H1 (cell line): ENCODE measurements around the gene ATP13A3. TPM values are rescaled to one million over a fixed set of nuclear protein-coding genes. Genes with fewer than 3 reads are reported as not detected.

Source experiments
- CTCF ChIA-PET: fragments of 300-600 bp; sonication (Branson Sonifier 250); formaldehyde crosslinking; loops from one replicate; lab custom pipeline; 2021; ENCODE audit not compliant: partially characterized antibody; lab: Charles Lee
- POLR2A ChIA-PET: fragments of 300-600 bp; sonication (Branson Sonifier 250); formaldehyde crosslinking; loops from one replicate; lab custom pipeline; 2021; ENCODE audit warnings: inconsistent platforms; ENCODE audit not compliant: partially characterized antibody; lab: Charles Lee
- DNase-seq, 2 experiments: peaks; one replicate each; pipeline versions ENCODE4 v3.0.0 to v3.0.0-alpha.2; 2010 to 2022; ENCODE audit warnings: low spot score in 2 of 2, low read depth in 1 of 2, mixed read lengths in 1 of 2
- FAIRE-seq: peaks from 2 replicates; lab custom pipeline; 2011; peaks lifted over from hg19 to GRCh38; lab: Jason Lieb, UNC
- H2AFZ ChIP-seq: 2 replicates; pipeline ENCODE4 v1.8.1; 2012; ENCODE audit warnings: low read length, inconsistent platforms
- H2AK5ac ChIP-seq: 2 replicates; pipeline ENCODE4 v1.6.1; 2013; ENCODE audit warnings: low read depth, low read length
- H2BK120ac ChIP-seq: replicated peaks from 2 replicates; pipeline ENCODE3; 2013; ENCODE audit warnings: low read depth, low read length, inconsistent platforms
- H2BK12ac ChIP-seq: 2 replicates; pipeline ENCODE4 v1.6.1; 2013; ENCODE audit warnings: low read depth, low read length
- H2BK15ac ChIP-seq: 2 replicates; pipeline ENCODE4 v1.6.1; 2013; ENCODE audit warnings: low read length
- H2BK20ac ChIP-seq: 2 replicates; pipeline ENCODE4 v1.6.1; 2013; ENCODE audit warnings: low read length
- H2BK5ac ChIP-seq: 2 replicates; pipeline ENCODE4 v1.6.1; 2013; ENCODE audit warnings: low read depth, low read length
- H3K14ac ChIP-seq: 2 replicates; pipeline ENCODE4 v1.6.1; 2013; ENCODE audit warnings: inconsistent platforms; ENCODE audit not compliant: insufficient read length
- H3K18ac ChIP-seq: 2 replicates; pipeline ENCODE4 v1.6.1; 2013; ENCODE audit warnings: low read length; ENCODE audit errors: extremely low read depth
- H3K23ac ChIP-seq: 2 replicates; pipeline ENCODE4 v1.6.1; 2013; ENCODE audit warnings: inconsistent platforms; ENCODE audit not compliant: insufficient read length
- H3K23me2 ChIP-seq: 2 replicates; pipeline ENCODE4 v1.6.1; 2013; ENCODE audit warnings: low read depth, low read length
- H3K27ac ChIP-seq: 2 replicates; pipeline ENCODE4 v1.6.1; 2011; ENCODE audit warnings: low read depth, low read length, inconsistent platforms
- H3K27me3 ChIP-seq, 4 experiments: replicated peaks in 1 of 4; 1 replicate in 1 of 4; 2 replicates in 3 of 4; pipeline versions ENCODE4 v1.6.1 to v1.8.1; 2011 to 2013; ENCODE audit warnings: low read length in 3 of 4, mild to moderate bottlenecking in 3 of 4, inconsistent platforms in 2 of 4, mixed read lengths in 2 of 4, moderate library complexity in 1 of 4; ENCODE audit not compliant: control insufficient read depth in 3 of 4, insufficient read depth in 3 of 4; ENCODE audit errors: extremely low read depth in 1 of 4
- H3K36me3 ChIP-seq, 4 experiments: 2 replicates each; pipeline versions ENCODE4 v1.6.1 to v1.8.1; 2011 to 2013; ENCODE audit warnings: mild to moderate bottlenecking in 4 of 4, low read length in 3 of 4, moderate library complexity in 2 of 4, control low read depth in 1 of 4, inconsistent platforms in 1 of 4; ENCODE audit not compliant: insufficient read depth in 4 of 4, control insufficient read depth in 2 of 4
- H3K4ac ChIP-seq: replicated peaks from 2 replicates; pipeline ENCODE3; 2013; ENCODE audit warnings: low read length, low read depth, mixed read lengths, inconsistent platforms; ENCODE audit not compliant: insufficient read length
- H3K4me1 ChIP-seq, 4 experiments: replicated peaks in 1 of 4; 1 replicate in 1 of 4; 2 replicates in 3 of 4; pipeline versions ENCODE4 v1.6.1 to v1.8.1; 2011 to 2013; ENCODE audit warnings: low read length in 3 of 4, inconsistent platforms in 2 of 4, mixed read lengths in 1 of 4; ENCODE audit not compliant: insufficient read depth in 4 of 4, control insufficient read depth in 3 of 4
- H3K4me2 ChIP-seq, 2 experiments: 2 replicates each; pipeline versions ENCODE4 v1.6.1 to v1.8.1; 2011 to 2013; ENCODE audit warnings: low read depth in 2 of 2, low read length in 2 of 2, control low read depth in 1 of 2, inconsistent platforms in 1 of 2, mild to moderate bottlenecking in 1 of 2; ENCODE audit not compliant: insufficient read depth in 1 of 2
- H3K4me3 ChIP-seq, 4 experiments: fragments of 200-600, 300-600 bp in 1 of 4; sonication (generic), shearing (Covaris generic), sonication (Bioruptor Twin) in 1 of 4; 2 replicates each; pipeline versions ENCODE4 v1.5.1 to v1.8.1; 2011 to 2016; ENCODE audit warnings: low read length in 4 of 4, low read depth in 3 of 4, control low read depth in 2 of 4, inconsistent platforms in 2 of 4, mild to moderate bottlenecking in 2 of 4, mixed read lengths in 1 of 4, moderate library complexity in 1 of 4; ENCODE audit not compliant: insufficient read depth in 2 of 4; ENCODE audit errors: extremely low read depth in 1 of 4
- H3K56ac ChIP-seq: replicated peaks from 2 replicates; pipeline ENCODE3; 2013; ENCODE audit warnings: low read depth, mild to moderate bottlenecking, mixed read lengths, low read length, inconsistent platforms; ENCODE audit not compliant: insufficient read length
- H3K79me1 ChIP-seq: 2 replicates; pipeline ENCODE4 v1.6.1; 2013; ENCODE audit warnings: low read depth, low read length, control low read depth
- H3K79me2 ChIP-seq, 2 experiments: 2 replicates each; pipeline versions ENCODE4 v1.6.1 to v1.8.1; 2012 to 2013; ENCODE audit warnings: low read length in 2 of 2, mild to moderate bottlenecking in 2 of 2, inconsistent platforms in 1 of 2; ENCODE audit not compliant: insufficient read depth in 2 of 2, control insufficient read depth in 1 of 2
- H3K9ac ChIP-seq, 4 experiments: replicated peaks in 1 of 4; 1 replicate in 1 of 4; 2 replicates in 3 of 4; pipeline versions ENCODE4 v1.6.1 to v1.8.1; 2011 to 2013; ENCODE audit warnings: low read depth in 3 of 4, low read length in 3 of 4, control low read depth in 2 of 4, mild to moderate bottlenecking in 2 of 4, moderate library complexity in 2 of 4, inconsistent platforms in 1 of 4; ENCODE audit errors: extremely low read depth in 1 of 4
- H3K9me3 ChIP-seq, 2 experiments: 2 replicates each; pipeline versions ENCODE4 v1.6.1 to v1.8.1; 2012 to 2013; ENCODE audit warnings: mild to moderate bottlenecking in 2 of 2, moderate library complexity in 2 of 2, control low read depth in 1 of 2, inconsistent platforms in 1 of 2, low read depth in 1 of 2, low read length in 1 of 2, mixed read lengths in 1 of 2; ENCODE audit not compliant: insufficient read depth in 2 of 2
- H4K20me1 ChIP-seq, 2 experiments: replicated peaks in 1 of 2; 2 replicates each; pipeline versions ENCODE3 to v1.8.1; 2011 to 2013; ENCODE audit warnings: inconsistent platforms in 2 of 2, low read length in 2 of 2, mild to moderate bottlenecking in 1 of 2; ENCODE audit not compliant: insufficient read depth in 2 of 2, control insufficient read depth in 1 of 2
- H4K5ac ChIP-seq: 2 replicates; pipeline ENCODE4 v1.6.1; 2013; ENCODE audit warnings: low read length, low read depth, mixed read lengths, inconsistent platforms; ENCODE audit not compliant: insufficient read length
- H4K8ac ChIP-seq: 2 replicates; pipeline ENCODE4 v1.8.0; 2013; ENCODE audit warnings: mild to moderate bottlenecking, moderate library complexity, low read length, inconsistent platforms; ENCODE audit not compliant: insufficient read depth; ENCODE audit errors: extremely low read depth
- H4K91ac ChIP-seq: replicated peaks from 2 replicates; pipeline ENCODE3; 2013; ENCODE audit warnings: low read length, mixed read lengths, inconsistent platforms; ENCODE audit not compliant: insufficient read length
- ASH2L ChIP-seq: fragments of 200-600, 300-600 bp; sonication (generic); IDR thresholded peaks from one replicate; pipeline ENCODE4 v1.7.1; 2017; ENCODE audit warnings: low read length
- CEBPB ChIP-seq: IDR thresholded peaks from 2 replicates; pipeline ENCODE4 v1.6.1; 2012; ENCODE audit warnings: low read depth, low read length
- CTBP2 ChIP-seq: IDR thresholded peaks from 2 replicates; pipeline ENCODE4 v1.7.0; 2011; ENCODE audit warnings: borderline replicate concordance, mild to moderate bottlenecking, moderate library complexity, mixed read lengths, low read length; ENCODE audit not compliant: insufficient read depth, insufficient read length
- GTF2F1 ChIP-seq: IDR thresholded peaks from 2 replicates; pipeline ENCODE4 v1.6.1; 2012; ENCODE audit warnings: low read depth, low read length, improper control_type of control experiment, borderline replicate concordance
- HDAC2 ChIP-seq, 2 experiments: fragments of 300-600 bp in 1 of 2; sonication (generic) in 1 of 2; IDR thresholded peaks; 2 replicates each; pipeline ENCODE4 v1.6.1; 2011 to 2012; ENCODE audit warnings: low read depth in 2 of 2, low read length in 2 of 2, mild to moderate bottlenecking in 2 of 2, moderate library complexity in 2 of 2, borderline replicate concordance in 1 of 2, inconsistent platforms in 1 of 2
- POLR2AphosphoS5 ChIP-seq: IDR thresholded peaks from 2 replicates; pipeline ENCODE4 v1.6.1; 2011; ENCODE audit warnings: low read depth, low read length
- SIX5 ChIP-seq: IDR thresholded peaks from 2 replicates; pipeline ENCODE4 v1.6.1; 2011; ENCODE audit warnings: mild to moderate bottlenecking, low read depth, low read length
- ZNF274 ChIP-seq: IDR thresholded peaks from 2 replicates; pipeline ENCODE4 v1.7.0; 2012; ENCODE audit warnings: low read length, borderline replicate concordance; ENCODE audit errors: extremely low read depth
- WGBS, 2 experiments: shearing (Covaris generic) in 1 of 2; methylation state at CpG; one replicate each; pipeline versions ENCODE4 v1.1.6 to v1.1.7; 2013 to 2015; ENCODE audit warnings: low lambda C conversion rate in 2 of 2, mixed read lengths in 2 of 2, inconsistent platforms in 1 of 2, low coverage in 1 of 2, missing lambda C conversion rate in 1 of 2; ENCODE audit not compliant: insufficient replicate concordance in 2 of 2, insufficient coverage in 1 of 2, insufficient read length in 1 of 2; ENCODE audit errors: extremely low coverage in 1 of 2, missing lambda C conversion rate in 1 of 2; 5-methylcytosine and 5-hydroxymethylcytosine counted together
- polyA plus RNA-seq, 7 experiments: library from polyadenylated mRNA; depleted of rRNA in 3 of 7; stranded (reverse) in 5 of 7; unstranded in 2 of 7; fragments of >200 nt in 5 of 7; fragments of 200-250 nt in 2 of 7; gene quantifications; 1 replicate in 5 of 7; 2 replicates in 1 of 7; 4 replicates in 1 of 7; pipeline versions ENCODE4 v1.2.1 to v1.2.3, GENCODE V29; 2011 to 2013; ENCODE audit warnings: missing spikeins in 2 of 7, mixed read lengths in 2 of 7
- total RNA-seq: library from RNA; stranded (reverse); fragmentation: NEBNext Ultra II Directional; extraction: Animal tissue kit (Norgen Biotek cat#: 25700); gene quantifications from 2 replicates; pipeline ENCODE4 v1.2.1, GENCODE V29; 2021

The ATP13A3 gene
- total and polyA plus RNA-seq, 2 of the 8 experiments (the other 6 are each of a cell fraction or from before 2014, with no cell fraction given): 18.6 to 92.2 TPM

DNA sequence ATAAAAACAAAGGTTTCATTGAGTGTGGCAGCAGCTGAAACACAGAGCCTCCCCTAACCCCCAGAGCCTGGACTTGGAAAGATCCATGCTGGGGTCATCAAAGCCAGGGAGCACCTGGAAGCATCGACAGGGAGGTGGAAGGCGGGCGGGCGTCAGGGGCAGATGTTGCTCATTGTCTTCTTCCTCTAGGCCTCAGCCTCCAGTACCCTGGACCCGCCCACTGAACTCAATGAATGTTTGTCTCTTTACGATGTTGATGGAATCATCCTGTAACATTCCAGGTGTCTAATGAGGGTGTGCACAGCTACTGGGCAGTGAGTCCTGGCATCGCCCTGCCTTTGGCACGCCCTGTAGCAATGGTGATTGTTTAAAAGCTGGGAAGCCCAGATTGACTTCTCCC, 97.5 kb downstream of the ATP13A3 start:
- no peak overlapping the region for H2BK15ac ChIP-seq
- no peak for TF ChIP-seq ASH2L
- TF ChIP-seq SIX5: no peak
- no peak for TF ChIP-seq GTF2F1
- TF ChIP-seq POLR2AphosphoS5: no peak
- no peak for TF ChIP-seq CEBPB
- TF ChIP-seq HDAC2 (IDR thresholded peaks at IDR 0.05; ENCODE audit: borderline replicate concordance in 1 of 2, low read depth in 2 of 2, low read length in 2 of 2): no peak
- no peak for TF ChIP-seq ZNF274
- TF ChIP-seq CTBP2: no peak
- DNase-seq: peak in 1 of 2 experiments; percentile 24
- no peak overlapping the region for H4K91ac ChIP-seq
- WGBS, 2 experiments: 93% methylated on average over 8 of the region's 8 CpGs; no CpG with 5 or more reads in 1 of the 2 experiments
- ChIA-PET CTCF (interaction anchor here (1.6 to 4.5 kb wide), 2 partner anchors 9 to 45 kb away, joined by 3 to 21 read pairs; partner anchors contain the start of gene GP5), POLR2A (no interaction called here)
- H3K14ac ChIP-seq: no peak overlapping the region
- H3K79me2 ChIP-seq: no peaks in the 10 kb centered on the region
- H4K8ac ChIP-seq: no peak overlapping the region
- no peak for FAIRE-seq
- no peak overlapping the region for H3K27ac ChIP-seq
- H3K56ac ChIP-seq: no peak overlapping the region
- H3K4me2 ChIP-seq: no peak overlapping the region
- H3K4me1 ChIP-seq: no peaks in the 10 kb centered on the region
- no peak overlapping the region for H3K9ac ChIP-seq
- H3K4ac ChIP-seq: no peak overlapping the region
- no peak overlapping the region for H3K4me3 ChIP-seq
- H4K5ac ChIP-seq: no peak overlapping the region
- no peak overlapping the region for H2BK5ac ChIP-seq
- H2BK20ac ChIP-seq: no peak overlapping the region
- no peak overlapping the region for H2BK12ac ChIP-seq
- no peak overlapping the region for H3K18ac ChIP-seq
- H2AK5ac ChIP-seq: no peak overlapping the region
- no peaks in the 10 kb centered on the region for H4K20me1 ChIP-seq
- no peak overlapping the region for H2AFZ ChIP-seq
- no peaks in the 10 kb centered on the region for H3K79me1 ChIP-seq
- peaks cover 0 to 4% of the 10 kb centered on the region in 2 experiments; a peak in 1 of 4 replicates for H3K9me3 ChIP-seq
- no peak overlapping the region for H2BK120ac ChIP-seq
- H3K27me3 ChIP-seq: peaks cover 0 to 2% (median 0%) of the 10 kb centered on the region in 4 experiments; a peak in 1 of 7 replicates
- H3K23ac ChIP-seq: no peak overlapping the region
- no peaks in the 10 kb centered on the region for H3K23me2 ChIP-seq
- no peaks in the 10 kb centered on the region for H3K36me3 ChIP-seq
